AG09309 (cell line): ENCODE data around the gene ADIPOQ.
"Not testable (repeated sequence)": the region's sequence is repeated elsewhere in the genome, so short reads cannot be mapped to it uniquely, and the experiment has no call there.

ENCODE experiments used
- DNase-seq: peaks from one replicate; pipeline ENCODE4 v3.0.0-alpha.2; 2010; ENCODE audit warnings: low read depth
- H3K4me3 ChIP-seq: 2 replicates; pipeline ENCODE4 v1.5.1; 2011; ENCODE audit warnings: mild to moderate bottlenecking, low read depth, low read length, moderate library complexity; ENCODE audit not compliant: control insufficient read depth
- TF ChIP-seq, protein P1 (sequence below): IDR thresholded peaks from 2 replicates; pipeline ENCODE4 v1.5.1; 2011; ENCODE audit warnings: mild to moderate bottlenecking, low read depth, low read length, inconsistent platforms; ENCODE audit not compliant: insufficient read depth, control insufficient read depth; ENCODE audit errors: missing control alignments

The ADIPOQ gene

GRCh38 chr3:186870421-186871201 lies 28.1 kb downstream of the ADIPOQ start:
- TF ChIP-seq, protein P1, sequence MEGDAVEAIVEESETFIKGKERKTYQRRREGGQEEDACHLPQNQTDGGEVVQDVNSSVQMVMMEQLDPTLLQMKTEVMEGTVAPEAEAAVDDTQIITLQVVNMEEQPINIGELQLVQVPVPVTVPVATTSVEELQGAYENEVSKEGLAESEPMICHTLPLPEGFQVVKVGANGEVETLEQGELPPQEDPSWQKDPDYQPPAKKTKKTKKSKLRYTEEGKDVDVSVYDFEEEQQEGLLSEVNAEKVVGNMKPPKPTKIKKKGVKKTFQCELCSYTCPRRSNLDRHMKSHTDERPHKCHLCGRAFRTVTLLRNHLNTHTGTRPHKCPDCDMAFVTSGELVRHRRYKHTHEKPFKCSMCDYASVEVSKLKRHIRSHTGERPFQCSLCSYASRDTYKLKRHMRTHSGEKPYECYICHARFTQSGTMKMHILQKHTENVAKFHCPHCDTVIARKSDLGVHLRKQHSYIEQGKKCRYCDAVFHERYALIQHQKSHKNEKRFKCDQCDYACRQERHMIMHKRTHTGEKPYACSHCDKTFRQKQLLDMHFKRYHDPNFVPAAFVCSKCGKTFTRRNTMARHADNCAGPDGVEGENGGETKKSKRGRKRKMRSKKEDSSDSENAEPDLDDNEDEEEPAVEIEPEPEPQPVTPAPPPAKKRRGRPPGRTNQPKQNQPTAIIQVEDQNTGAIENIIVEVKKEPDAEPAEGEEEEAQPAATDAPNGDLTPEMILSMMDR, result no peak
- no peak overlapping the region for H3K4me3 ChIP-seq
- DNase-seq, result no peak

GRCh38 chr3:186871403-186871924 lies 29.0 kb downstream of the ADIPOQ start:
- TF ChIP-seq, protein P1, result no peak
- no peak for DNase-seq
- H3K4me3 ChIP-seq, result no peak overlapping the region

DNA sequence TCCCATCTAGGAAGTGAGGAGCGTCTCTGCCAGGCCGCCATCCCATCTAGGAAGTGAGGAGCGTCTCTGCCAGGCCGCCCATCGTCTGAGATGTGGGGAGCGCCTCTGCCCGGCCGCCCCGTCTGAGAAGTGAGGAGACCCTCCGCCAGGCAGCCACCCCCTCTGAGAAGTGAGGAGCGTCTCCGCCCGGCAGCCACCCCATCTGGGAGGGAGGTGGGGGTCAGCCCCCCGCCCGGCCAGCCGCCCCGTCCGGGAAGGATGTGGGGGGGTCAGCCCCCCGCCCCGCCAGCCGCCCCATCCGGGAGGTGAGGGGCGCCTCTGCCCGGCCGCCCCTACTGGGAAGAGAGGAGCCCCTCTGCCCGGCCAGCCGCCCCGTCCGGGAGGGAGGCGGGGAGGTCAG lies 31.3 kb downstream of the ADIPOQ start:
- not testable (repeated sequence) for DNase-seq, H3K4me3 ChIP-seq

DNA sequence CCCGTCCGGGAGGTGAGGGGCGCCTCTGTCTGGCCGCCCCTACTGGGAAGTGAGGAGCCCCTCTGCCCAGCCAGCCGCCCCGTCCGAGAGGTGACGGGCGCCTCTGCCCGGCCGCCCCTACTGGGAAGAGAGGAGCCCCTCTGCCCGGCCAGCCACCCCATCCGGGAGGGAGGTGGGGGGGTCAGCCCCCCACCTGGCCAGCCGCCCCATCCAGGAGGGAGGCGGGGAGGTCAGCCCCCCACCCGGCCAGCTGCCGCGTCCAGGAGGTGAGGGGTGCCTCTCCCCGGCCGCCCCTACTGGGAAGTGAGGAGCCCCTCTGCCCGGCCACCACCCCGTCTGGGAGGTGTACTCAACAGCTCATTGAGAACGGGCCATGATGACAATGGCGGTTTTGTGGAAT lies 31.7 kb downstream of the ADIPOQ start:
- not testable (repeated sequence) for DNase-seq, H3K4me3 ChIP-seq

GRCh38 chr3:186874841-186875240 lies 32.3 kb downstream of the ADIPOQ start:
- not testable (repeated sequence) for DNase-seq, H3K4me3 ChIP-seq

- DNase-seq, result no peak
- H3K4me3 ChIP-seq, result no peak overlapping the region
- TF ChIP-seq, protein P1, result no peak
Measured at GRCh38 chr3:186875708-186876107, 33.2 kb downstream of the ADIPOQ start.

DNA sequence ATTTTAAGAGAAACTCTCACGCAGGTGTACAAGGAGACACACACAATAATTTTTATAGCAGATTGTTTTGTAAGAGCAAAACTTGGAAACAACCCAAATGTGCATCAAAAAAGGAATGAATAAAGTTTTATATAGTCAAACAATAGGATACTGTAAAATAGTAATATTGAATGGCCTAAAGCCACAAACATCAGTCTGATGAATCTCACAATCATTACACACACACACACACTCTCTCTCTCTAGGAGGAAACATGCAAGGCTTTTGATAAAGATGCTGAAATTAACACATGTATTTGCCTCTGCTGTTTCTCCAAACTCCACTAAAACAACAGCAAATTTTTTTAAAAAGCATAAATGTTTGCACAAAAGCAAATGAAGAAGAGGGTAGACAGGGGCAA lies 37.3 kb downstream of the ADIPOQ start:
- H3K4me3 ChIP-seq, result no peak overlapping the region
- no peak for DNase-seq
- TF ChIP-seq, protein P1, result no peak

DNA sequence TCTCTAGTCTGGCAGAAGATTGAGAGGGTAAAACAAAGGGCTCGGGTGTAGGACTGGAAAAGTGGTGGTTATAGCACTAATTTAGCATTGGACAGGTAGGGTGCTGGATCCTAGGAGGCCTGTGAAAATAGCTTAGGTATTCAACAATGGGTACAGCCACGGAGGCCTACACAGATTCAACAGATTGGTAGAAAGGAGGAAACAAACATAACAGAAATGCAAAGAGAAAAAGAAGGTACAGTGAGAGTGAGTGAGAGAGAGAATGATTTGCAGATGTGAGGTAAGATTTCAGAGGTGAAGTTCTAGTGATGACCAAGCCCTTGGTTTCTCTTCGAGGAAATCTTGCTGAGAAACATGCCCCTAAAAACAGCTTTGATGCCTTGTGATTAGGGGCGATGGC lies 37.9 kb downstream of the ADIPOQ start:
- H3K4me3 ChIP-seq, result no peak overlapping the region
- no peak for DNase-seq
- TF ChIP-seq, protein P1, result no peak
